Testis (tissue), 3 donors: ENCODE results near the gene ZFYVE28. TPM values are rescaled to one million over a fixed set of nuclear protein-coding genes. Genes with fewer than 3 reads are reported as not detected.

Experiments used
- DNase-seq: peaks from one replicate; pipeline ENCODE4 v3.0.0-alpha.2; 2019
- H3K27ac ChIP-seq, 2 donors: fragments of 200-600 bp; sonication (generic); one replicate each; pipeline ENCODE4 v1.5.1; 2019
- H3K27me3 ChIP-seq: fragments of 200-600 bp; sonication (generic); one replicate; pipeline ENCODE4 v1.5.1; 2019
- H3K36me3 ChIP-seq: fragments of 200-600 bp; sonication (generic); one replicate; pipeline ENCODE4 v1.5.1; 2017; ENCODE audit warnings: low read depth; ENCODE audit errors: missing control alignments
- H3K4me1 ChIP-seq: fragments of 200-600 bp; sonication (generic); one replicate; pipeline ENCODE4 v1.5.1; 2019
- H3K4me3 ChIP-seq, 2 donors: fragments of 200-600 bp; sonication (generic); one replicate each; pipeline ENCODE4 v1.5.1; 2017 to 2019
- H3K9me3 ChIP-seq: fragments of 200-600 bp; sonication (generic); one replicate; pipeline ENCODE4 v1.5.1; 2017
- CTCF ChIP-seq, 3 experiments: fragments of 450-650 bp in 2 of 3; fragments of 200-600 bp in 1 of 3; sonication (generic) in 1 of 3; IDR thresholded peaks; one replicate each; pipeline ENCODE4 v1.5.1; 2016 to 2019; ENCODE audit warnings: antibody characterized with exemption in 3 of 3, mild to moderate bottlenecking in 2 of 3, moderate library complexity in 1 of 3
- POLR2A ChIP-seq: fragments of 450-650 bp; IDR thresholded peaks from one replicate; pipeline ENCODE4 v1.6.1; 2017; ENCODE audit warnings: antibody characterized with exemption, mild to moderate bottlenecking, moderate library complexity
- WGBS, 2 donors: methylation state at CpG; one replicate each; pipeline ENCODE4 v1.1.5; 2018; 5-methylcytosine and 5-hydroxymethylcytosine counted together
- intact Hi-C: fragments of 100-400 bp; cut with DNase I; formaldehyde crosslinking; loops from one replicate; pipeline ENCODE4 v1.15.1; 2023; ENCODE audit warnings: low total_unique reads
- polyA plus RNA-seq: library from polyadenylated mRNA; stranded (reverse); fragments of 350-450 nt; fragmentation: Illumina TruSeq; extraction: RNeasy Lipid Tissue Mini Kit (QIAGEN cat#74804); gene quantifications from one replicate; pipeline ENCODE4 v1.2.3, GENCODE V29; 2014; ENCODE audit warnings: low read depth, low replicate concordance; ENCODE audit not compliant: insufficient read depth
- total RNA-seq, 2 donors: library from RNA; depleted of rRNA; stranded (reverse); fragments of >200 nt; gene quantifications; one replicate each; pipeline ENCODE4 v1.2.3, GENCODE V29; 2016

Gene ZFYVE28
- total and polyA plus RNA-seq, 3 donors from 2014 or later, result 14.7 to 55.3 (median 40.5) TPM

GRCh38 chr4:2288051-2288541, 130.3 kb downstream of the ZFYVE28 start:
- Histone ChIP-seq H3K4me1 (no peaks in the 10 kb centered on the region), H3K27me3 (no peaks in the 10 kb centered on the region), H3K9me3 (no peaks in the 10 kb centered on the region), H3K4me3 (no peak overlapping the region), H3K27ac (no peak overlapping the region), H3K36me3 (no peaks in the 10 kb centered on the region)
- 87 to 91% methylated on average over 7 to 10 of the region's 10 CpGs for WGBS, 2 donors
- DNase-seq, result no peak
- TF ChIP-seq POLR2A, result no peak
- no peak for TF ChIP-seq CTCF (IDR thresholded peaks at IDR 0.05)
- intact Hi-C loops, result no loop called here

GRCh38 chr4:2287594-2287915, 130.9 kb downstream of the ZFYVE28 start:
- no peaks in the 10 kb centered on the region for H3K27me3 ChIP-seq
- H3K4me3 ChIP-seq, result no peak overlapping the region
- intact Hi-C loops, result no loop called here
- no peaks in the 10 kb centered on the region for H3K9me3 ChIP-seq
- no peaks in the 10 kb centered on the region for H3K36me3 ChIP-seq
- H3K27ac ChIP-seq, result no peak overlapping the region
- WGBS, 2 donors, result 87 to 88% methylated on average over 3 to 9 of the region's 9 CpGs
- no peak for TF ChIP-seq CTCF (IDR thresholded peaks at IDR 0.05)
- TF ChIP-seq POLR2A, result no peak
- no peak for DNase-seq
- H3K4me1 ChIP-seq, result no peaks in the 10 kb centered on the region

GRCh38 chr4:2286904-2287593, 131.4 kb downstream of the ZFYVE28 start:
- no peak for DNase-seq
- TF ChIP-seq CTCF (IDR thresholded peaks at IDR 0.05) (no peak), POLR2A (no peak)
- Histone ChIP-seq H3K36me3 (no peaks in the 10 kb centered on the region), H3K4me1 (no peaks in the 10 kb centered on the region), H3K27me3 (no peaks in the 10 kb centered on the region), H3K4me3 (no peak overlapping the region), H3K9me3 (no peaks in the 10 kb centered on the region), H3K27ac (no peak overlapping the region)
- intact Hi-C loops, result no loop called here
- 88 to 94% methylated on average over 15 to 19 of the region's 19 CpGs for WGBS, 2 donors

- WGBS, 2 donors, result 87 to 90% methylated on average over 13 to 27 of the region's 27 CpGs
Measured at GRCh38 chr4:2285613-2286381, 132.6 kb downstream of the ZFYVE28 start.

More at GRCh38 chr4:2285613-2286381, 132.6 kb downstream of the ZFYVE28 start:
- no peak for DNase-seq
- H3K27me3 ChIP-seq, result no peaks in the 10 kb centered on the region
- no peak overlapping the region for H3K27ac ChIP-seq
- TF ChIP-seq POLR2A (no peak), CTCF (IDR thresholded peaks at IDR 0.05) (no peak)
- H3K4me3 ChIP-seq, result no peak overlapping the region
- no peaks in the 10 kb centered on the region for H3K9me3 ChIP-seq
- H3K4me1 ChIP-seq, result no peaks in the 10 kb centered on the region
- no peaks in the 10 kb centered on the region for H3K36me3 ChIP-seq
- intact Hi-C loops, result no loop called here
